ENCODE measurements around the gene XYLT1. TPM values are rescaled to one million over a fixed set of nuclear protein-coding genes. Genes with fewer than 3 reads are reported as not detected.

XYLT1 gene
- total RNA-seq, 1 donor from 2014 or later = 27.3 TPM

- DNase-seq (ENCODE audit: extremely low spot score in 2 of 2) = no peak
- no peaks in the 10 kb centered on the region for H3K36me3 ChIP-seq
- peaks cover 3% of the 10 kb centered on the region for H3K4me1 ChIP-seq
- intact Hi-C loops (cut with DNase I) = no loop called here
- no peak overlapping the region for H3K4me3 ChIP-seq
- no peak for TF ChIP-seq CTCF (IDR thresholded peaks at IDR 0.05)
- TF ChIP-seq POLR2AphosphoS5 (IDR thresholded peaks at IDR 0.05; ENCODE audit: insufficient read depth in 1 of 2, low read depth in 1 of 2) = no peak
- TF ChIP-seq POLR2A (IDR thresholded peaks at IDR 0.05) = no peak
- no peaks in the 10 kb centered on the region for H3K27me3 ChIP-seq
- H3K9me3 ChIP-seq = no peaks in the 10 kb centered on the region
- H3K27ac ChIP-seq = no peak overlapping the region
Observed at GRCh38 chr16:17252701-17253100, 218.1 kb downstream of the XYLT1 start.

- DNase-seq (ENCODE audit: extremely low spot score in 2 of 2) = no peak
- no peaks in the 10 kb centered on the region for H3K36me3 ChIP-seq
- no peak overlapping the region for H3K27ac ChIP-seq
- no peaks in the 10 kb centered on the region for H3K4me1 ChIP-seq
- H3K9me3 ChIP-seq = no peaks in the 10 kb centered on the region
- intact Hi-C loops (cut with DNase I) = no loop called here
- no peaks in the 10 kb centered on the region for H3K27me3 ChIP-seq
- no peak overlapping the region for H3K4me3 ChIP-seq
- TF ChIP-seq CTCF (IDR thresholded peaks at IDR 0.05) (no peak), POLR2AphosphoS5 (IDR thresholded peaks at IDR 0.05; ENCODE audit: insufficient read depth in 1 of 2, low read depth in 1 of 2) (no peak), POLR2A (IDR thresholded peaks at IDR 0.05) (no peak)
Observed at GRCh38 chr16:17252064-17252463, 218.7 kb downstream of the XYLT1 start.

- Histone ChIP-seq H3K9me3 (no peaks in the 10 kb centered on the region), H3K27ac (no peak overlapping the region), H3K4me3 (no peak overlapping the region), H3K27me3 (no peaks in the 10 kb centered on the region), H3K4me1 (no peaks in the 10 kb centered on the region), H3K36me3 (no peaks in the 10 kb centered on the region)
- no peak for DNase-seq (ENCODE audit: extremely low spot score in 2 of 2)
- intact Hi-C loops (cut with DNase I) = no loop called here
- no peak for TF ChIP-seq CTCF (IDR thresholded peaks at IDR 0.05)
- TF ChIP-seq POLR2A (IDR thresholded peaks at IDR 0.05) = no peak
- TF ChIP-seq POLR2AphosphoS5 (IDR thresholded peaks at IDR 0.05; ENCODE audit: insufficient read depth in 1 of 2, low read depth in 1 of 2) = no peak
Observed at GRCh38 chr16:17251496-17251895, 219.3 kb downstream of the XYLT1 start.

- Histone ChIP-seq H3K4me1 (no peaks in the 10 kb centered on the region), H3K36me3 (no peaks in the 10 kb centered on the region), H3K27me3 (no peaks in the 10 kb centered on the region), H3K4me3 (no peak overlapping the region), H3K9me3 (no peaks in the 10 kb centered on the region), H3K27ac (no peak overlapping the region)
- intact Hi-C loops (cut with DNase I) = no loop called here
- TF ChIP-seq POLR2AphosphoS5 (IDR thresholded peaks at IDR 0.05; ENCODE audit: insufficient read depth in 1 of 2, low read depth in 1 of 2) (no peak), POLR2A (IDR thresholded peaks at IDR 0.05) (no peak), CTCF (IDR thresholded peaks at IDR 0.05) (no peak)
- DNase-seq (ENCODE audit: extremely low spot score in 2 of 2) = no peak
Observed at GRCh38 chr16:17246974-17247732, 223.6 kb downstream of the XYLT1 start.

GRCh38 chr16:17246268-17246885, 224.4 kb downstream of the XYLT1 start:
- H3K27ac ChIP-seq = no peak overlapping the region
- H3K9me3 ChIP-seq = no peaks in the 10 kb centered on the region
- intact Hi-C loops (cut with DNase I) = no loop called here
- no peaks in the 10 kb centered on the region for H3K36me3 ChIP-seq
- DNase-seq (ENCODE audit: extremely low spot score in 2 of 2) = no peak
- no peak overlapping the region for H3K4me3 ChIP-seq
- no peaks in the 10 kb centered on the region for H3K4me1 ChIP-seq
- H3K27me3 ChIP-seq = no peaks in the 10 kb centered on the region
- no peak for TF ChIP-seq POLR2AphosphoS5 (IDR thresholded peaks at IDR 0.05; ENCODE audit: insufficient read depth in 1 of 2, low read depth in 1 of 2)
- TF ChIP-seq CTCF (IDR thresholded peaks at IDR 0.05) = no peak

Measured in vagina (tissue), 2 donors.